GM15510 (cell line): ENCODE data around the gene TIA1.

Experiments used
- POLR2A ChIP-seq: IDR thresholded peaks from 3 replicates; pipeline ENCODE4 v1.6.1; 2011; ENCODE audit warnings: borderline replicate concordance; ENCODE audit not compliant: insufficient read length; ENCODE audit errors: extremely low read depth

The TIA1 gene

DNA sequence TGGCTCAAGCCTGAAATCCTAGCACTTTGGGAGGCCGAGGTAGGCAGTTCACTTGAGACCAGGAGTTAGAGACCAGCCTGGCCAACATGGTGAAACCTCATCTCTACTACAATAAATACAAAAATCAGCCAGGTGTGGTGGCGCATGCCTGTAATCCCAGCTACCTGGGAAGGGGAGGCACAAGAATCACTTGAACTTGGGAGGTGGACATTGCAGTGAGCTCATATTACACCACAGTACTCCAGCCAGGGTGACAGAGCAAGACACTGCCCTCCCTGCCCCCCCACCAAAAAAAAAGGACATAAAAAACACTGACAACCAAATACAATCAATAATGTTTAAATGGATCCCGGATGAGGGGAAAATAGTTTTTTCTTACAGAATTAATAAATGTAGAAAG lies 7.8 kb downstream of the TIA1 start:
- no peak for TF ChIP-seq POLR2A

- TF ChIP-seq POLR2A, result no peak
Observed at GRCh38 chr2:70233926-70234325, 14.5 kb downstream of the TIA1 start.

DNA sequence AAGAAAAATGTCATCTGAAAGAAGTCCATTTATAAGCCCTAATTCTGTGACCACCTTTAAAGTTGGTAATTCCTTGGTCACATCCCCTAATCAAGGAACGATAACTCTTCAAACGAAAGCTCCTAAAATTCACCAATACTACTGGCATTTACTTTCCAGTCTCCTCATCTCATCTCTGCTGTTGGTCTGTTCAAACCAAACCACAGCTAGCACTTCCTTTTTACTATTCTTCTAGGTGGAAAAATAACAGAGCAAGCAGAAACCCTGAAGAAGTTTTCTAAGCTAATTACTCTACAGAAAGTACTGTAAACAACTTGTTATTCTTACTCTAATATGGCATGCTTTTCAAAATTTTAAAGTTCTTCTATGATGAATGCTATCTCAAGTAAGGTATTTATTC lies 21.6 kb downstream of the TIA1 start:
- no peak for TF ChIP-seq POLR2A

DNA sequence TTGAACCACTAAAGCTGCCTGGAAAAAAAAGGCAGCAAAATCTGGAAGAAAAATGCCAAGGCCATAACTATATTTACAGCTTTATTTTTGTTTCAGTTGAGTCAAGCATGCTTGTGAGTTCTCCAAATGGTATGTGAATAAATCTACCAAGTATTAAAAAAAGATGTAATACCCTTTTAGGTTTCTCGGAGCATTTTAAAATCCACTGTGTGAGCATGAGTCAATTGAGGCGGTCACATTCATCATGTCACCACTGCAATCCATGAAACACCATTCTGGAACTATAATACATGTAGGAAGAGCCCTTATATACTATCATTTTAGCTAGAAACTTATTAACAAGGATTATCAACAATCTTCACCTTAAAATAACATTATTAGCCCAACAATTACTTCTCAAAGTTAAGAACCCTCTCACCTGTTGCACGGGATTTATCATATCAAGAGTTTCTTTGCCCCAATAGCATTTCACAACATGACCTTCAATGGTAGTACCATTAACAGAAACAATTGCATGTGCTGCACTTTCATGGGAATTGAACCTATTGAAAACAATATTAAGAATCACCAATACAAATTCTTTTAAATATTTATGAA lies 33.4 kb downstream of the TIA1 start:
- TF ChIP-seq POLR2A, result no peak

- no peak for TF ChIP-seq POLR2A
Observed at GRCh38 chr2:70214365-70214764, 34.1 kb downstream of the TIA1 start.

DNA sequence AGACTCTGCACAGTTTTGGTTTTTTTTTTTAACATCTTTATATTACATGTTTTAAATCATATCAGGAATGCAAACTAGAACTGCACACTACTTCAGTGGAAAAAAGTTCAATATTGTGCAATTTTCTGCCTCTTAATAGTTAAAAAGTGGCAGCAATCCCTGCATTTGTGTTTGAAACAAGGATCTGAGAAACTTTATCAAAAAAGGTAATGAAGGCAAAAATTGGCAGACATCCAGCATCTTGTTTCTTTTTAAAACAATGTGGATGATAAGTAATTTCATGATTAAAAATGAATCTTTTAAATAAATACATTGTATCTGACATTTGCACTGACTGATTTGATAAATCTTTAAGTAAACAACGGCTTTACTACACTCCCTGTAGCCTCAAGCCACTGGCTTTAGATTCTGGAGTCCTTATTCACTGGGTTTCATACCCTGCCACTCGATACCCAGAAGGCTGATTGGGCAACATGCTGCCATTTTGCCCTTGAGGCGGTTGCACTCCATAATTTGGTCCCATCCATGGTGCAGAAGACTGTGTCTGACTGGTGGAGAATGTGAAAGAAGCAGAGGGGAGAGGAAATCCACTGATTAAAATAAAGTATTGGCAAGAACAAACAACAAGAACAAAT lies 36.0 kb downstream of the TIA1 start:
- no peak for TF ChIP-seq POLR2A

- TF ChIP-seq POLR2A, result no peak
Observed at GRCh38 chr2:70211595-70211994, 36.8 kb downstream of the TIA1 start.

- TF ChIP-seq POLR2A, result no peak
Observed at GRCh38 chr2:70204452-70204851, 44.0 kb downstream of the TIA1 start.

- no peak for TF ChIP-seq POLR2A
Observed at GRCh38 chr2:70203086-70203485, 45.3 kb downstream of the TIA1 start.

DNA sequence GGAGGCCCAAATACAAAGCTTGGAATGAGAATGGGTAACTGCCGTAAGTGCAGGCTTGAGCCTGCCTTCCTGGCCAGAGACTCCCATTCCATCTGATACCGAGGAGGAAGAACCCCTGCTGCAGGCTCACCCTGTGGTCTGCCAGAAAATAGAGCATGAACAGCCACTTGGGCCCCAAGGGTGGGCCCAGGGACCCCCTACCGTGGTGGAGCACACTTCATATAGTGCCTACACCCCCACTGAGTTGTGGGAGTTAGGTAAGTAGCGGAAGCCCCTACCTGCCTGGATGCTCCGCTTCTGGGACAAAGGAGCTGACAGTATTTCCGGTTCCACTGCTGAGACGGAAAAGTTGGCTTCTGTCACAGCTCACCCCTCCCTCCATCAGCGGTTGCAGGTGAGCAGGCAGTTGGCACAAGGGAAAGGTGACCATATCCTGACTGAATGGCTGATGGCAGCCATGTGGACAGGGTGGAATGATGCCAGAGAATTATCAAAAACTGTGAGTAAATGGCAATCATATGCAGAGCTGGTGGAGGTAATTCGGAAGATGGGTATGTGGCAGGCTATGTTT lies 46.1 kb downstream of the TIA1 start:
- TF ChIP-seq POLR2A, result no peak

DNA sequence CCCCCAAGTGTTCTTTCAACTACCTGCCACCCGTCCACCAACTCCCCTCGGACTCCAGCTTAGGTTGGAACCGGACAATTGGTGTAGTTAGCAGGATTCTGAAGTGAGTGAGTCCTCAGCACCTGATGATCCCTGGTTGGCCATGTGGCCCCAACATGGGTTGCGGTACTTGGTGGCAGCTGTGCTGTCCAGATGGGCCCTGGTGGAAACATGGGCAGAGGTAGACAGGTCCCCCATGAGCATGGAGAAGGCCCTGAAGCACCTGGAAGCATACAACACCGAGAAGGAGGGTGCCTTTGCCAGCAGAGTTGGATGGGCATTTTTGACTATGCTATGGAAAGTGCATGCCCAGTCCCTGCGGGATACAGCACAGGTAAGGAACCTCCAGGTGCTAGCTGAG lies 46.6 kb downstream of the TIA1 start:
- no peak for TF ChIP-seq POLR2A

- no peak for TF ChIP-seq POLR2A
Observed at GRCh38 chr2:70201225-70201768, 47.1 kb downstream of the TIA1 start.

- TF ChIP-seq POLR2A, result no peak
Observed at GRCh38 chr2:70199320-70199864, 49.0 kb downstream of the TIA1 start.

GRCh38 chr2:70192516-70192915 lies 55.9 kb downstream of the TIA1 start:
- TF ChIP-seq POLR2A, result no peak

DNA sequence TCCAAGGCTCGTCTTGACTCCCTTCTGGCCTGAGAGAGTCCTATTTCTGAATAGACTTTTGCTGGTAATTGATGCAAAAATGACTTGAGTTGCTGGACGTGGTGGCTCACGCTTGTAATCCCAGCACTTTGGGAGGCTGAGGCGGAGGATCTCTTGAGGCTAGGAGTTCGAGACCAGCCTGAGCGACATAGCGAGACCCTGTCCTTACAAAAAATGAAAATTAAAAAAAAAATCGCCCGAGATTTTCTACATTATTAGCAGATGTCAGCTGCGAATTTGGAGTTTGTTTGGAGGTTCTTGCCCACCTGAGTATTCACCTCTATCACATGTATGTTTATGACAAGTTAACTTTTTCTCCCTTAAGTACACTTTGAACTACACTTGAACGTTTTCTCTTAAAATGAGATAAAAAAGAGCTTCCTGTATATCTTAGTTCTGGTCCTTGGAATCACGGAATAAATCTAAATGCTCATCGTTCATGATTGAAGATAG lies 57.1 kb downstream of the TIA1 start:
- TF ChIP-seq POLR2A, result no peak
